HepG2 (cell line): Measurements from ENCODE around the gene DSTYK. TPM values are rescaled to one million over a fixed set of nuclear protein-coding genes. Genes with fewer than 3 reads are reported as not detected.

Experiments
- AGO1 ChIP-seq: fragments of 200-400 bp; formaldehyde crosslinking; IDR thresholded peaks from 2 replicates; pipeline ENCODE4 v1.6.1; 2017; ENCODE audit warnings: mild to moderate bottlenecking, low read depth, low read length, moderate library complexity; ENCODE audit not compliant: poor library complexity, severe bottlenecking
- AGO2 ChIP-seq: fragments of 200-400 bp; formaldehyde crosslinking; optimal IDR thresholded peaks from 2 replicates; pipeline ENCODE3; 2017; ENCODE audit warnings: mild to moderate bottlenecking, low read depth, low read length, moderate library complexity
- CCAR2 ChIP-seq: fragments of 200-400 bp; formaldehyde crosslinking; optimal IDR thresholded peaks from 2 replicates; pipeline ENCODE3; 2018; ENCODE audit warnings: low read depth, mild to moderate bottlenecking, low read length, moderate library complexity
- ELF3 ChIP-seq: IDR thresholded peaks from 2 replicates; pipeline ENCODE4 v1.6.1; 2016; ENCODE audit warnings: missing genetic modification reagents, missing compliant biosample characterization
- KDM5A ChIP-seq: fragments of 200-600 bp; sonication (generic); IDR thresholded peaks from 2 replicates; pipeline ENCODE4 v1.7.0; 2018; ENCODE audit warnings: antibody characterized with exemption, mild to moderate bottlenecking, low read length, borderline replicate concordance
- MEF2D ChIP-seq: sonication (generic); formaldehyde crosslinking; IDR thresholded peaks from 2 replicates; pipeline ENCODE4 v1.5.1; 2020; ENCODE audit warnings: mild to moderate bottlenecking, missing genetic modification reagents
- MXI1 ChIP-seq: IDR thresholded peaks from 3 replicates; pipeline ENCODE4 v1.6.1; 2012; ENCODE audit warnings: low read depth, low read length, inconsistent platforms, borderline replicate concordance
- PAF1 ChIP-seq: IDR thresholded peaks from 2 replicates; pipeline ENCODE4 v1.6.1; 2016; ENCODE audit warnings: missing genetic modification reagents, missing compliant biosample characterization
- PHF5A ChIP-seq: IDR thresholded peaks from one replicate; pipeline ENCODE4 v1.6.1; 2018; ENCODE audit warnings: low read depth, missing genetic modification reagents; ENCODE audit not compliant: unreplicated experiment
- RFX1 ChIP-seq: fragments of 450-650 bp; IDR thresholded peaks from 2 replicates; pipeline ENCODE4 v1.6.1; 2017
- SRSF9 ChIP-seq: fragments of 200-400 bp; formaldehyde crosslinking; IDR thresholded peaks from 2 replicates; pipeline ENCODE4 v1.6.1; 2018; ENCODE audit warnings: borderline replicate concordance, mild to moderate bottlenecking, low read depth, low read length; ENCODE audit not compliant: insufficient read depth, poor library complexity, severe bottlenecking
- ZFP37 ChIP-seq: sonication (generic); formaldehyde crosslinking; IDR thresholded peaks from 2 replicates; pipeline ENCODE4 v1.4.0; 2020; ENCODE audit warnings: missing genetic modification reagents, borderline replicate concordance
- ZNF382 ChIP-seq: sonication (generic); formaldehyde crosslinking; IDR thresholded peaks from 2 replicates; pipeline ENCODE4 v1.5.0; 2020; ENCODE audit warnings: missing genetic modification reagents, mild to moderate bottlenecking, borderline replicate concordance
- ZNF557 ChIP-seq: sonication (generic); formaldehyde crosslinking; IDR thresholded peaks from 2 replicates; pipeline ENCODE4 v1.4.0; 2020; ENCODE audit warnings: missing genetic modification reagents
- ZNF615 ChIP-seq: sonication (generic); formaldehyde crosslinking; IDR thresholded peaks from 2 replicates; pipeline ENCODE4 v1.5.0; 2020; ENCODE audit warnings: mild to moderate bottlenecking, missing genetic modification reagents, borderline replicate concordance
- ZNF703 ChIP-seq: sonication (generic); formaldehyde crosslinking; IDR thresholded peaks from 2 replicates; pipeline ENCODE4 v1.5.1; 2020; ENCODE audit warnings: missing genetic modification reagents, mild to moderate bottlenecking, moderate library complexity, borderline replicate concordance
- polyA plus RNA-seq, 8 experiments: library from polyadenylated mRNA; depleted of rRNA in 3 of 8; stranded (reverse) in 7 of 8; unstranded in 1 of 8; fragments of >200 nt; fragmentation: Illumina TruSeq in 4 of 8; extraction: Trizol in 4 of 8; gene quantifications; 2 replicates each; pipeline versions ENCODE4 v1.2.1 to v1.2.3, GENCODE V29; 2011 to 2016; ENCODE audit warnings: low read depth in 4 of 8, missing spikeins in 1 of 8, mixed read lengths in 1 of 8; ENCODE audit not compliant: insufficient read depth in 1 of 8
- total RNA-seq, 5 experiments: library from RNA; depleted of rRNA; stranded (reverse); fragments of >200 nt; fragmentation: Illumina TruSeq; extraction: Trizol; gene quantifications; 2 replicates each; pipeline ENCODE4 v1.2.3, GENCODE V29; 2016; ENCODE audit warnings: low read depth in 1 of 5
- TF ChIP-seq, protein P1 (sequence below): fragments of 450-650 bp; IDR thresholded peaks from 2 replicates; pipeline ENCODE4 v1.6.1; 2016
- TF ChIP-seq, protein P2 (sequence below): sonication (generic); formaldehyde crosslinking; IDR thresholded peaks from 2 replicates; pipeline ENCODE4 v1.4.0; 2020; ENCODE audit warnings: missing genetic modification reagents, borderline replicate concordance
- TF ChIP-seq, protein P3 (sequence below): sonication (generic); formaldehyde crosslinking; IDR thresholded peaks from 2 replicates; pipeline ENCODE4 v1.4.0; 2020; ENCODE audit warnings: missing genetic modification reagents
- TF ChIP-seq, protein P4 (sequence below): sonication (generic); formaldehyde crosslinking; IDR thresholded peaks from 2 replicates; pipeline ENCODE4 v1.4.0; 2020; ENCODE audit warnings: missing genetic modification reagents, borderline replicate concordance
- TF ChIP-seq, protein P5 (sequence below): sonication (generic); formaldehyde crosslinking; IDR thresholded peaks from 2 replicates; pipeline ENCODE4 v1.4.0; 2020; ENCODE audit warnings: mild to moderate bottlenecking, missing genetic modification reagents
- TF ChIP-seq, protein P6 (sequence below): sonication (generic); formaldehyde crosslinking; IDR thresholded peaks from 2 replicates; pipeline ENCODE4 v1.9.0; 2021; ENCODE audit warnings: missing genetic modification reagents, mild to moderate bottlenecking, borderline replicate concordance

DSTYK gene
- total and polyA plus RNA-seq, 2 of the 13 experiments (the other 11 are each of a cell fraction or from before 2014, with no cell fraction given), result 2.6 to 4.8 TPM

DNA sequence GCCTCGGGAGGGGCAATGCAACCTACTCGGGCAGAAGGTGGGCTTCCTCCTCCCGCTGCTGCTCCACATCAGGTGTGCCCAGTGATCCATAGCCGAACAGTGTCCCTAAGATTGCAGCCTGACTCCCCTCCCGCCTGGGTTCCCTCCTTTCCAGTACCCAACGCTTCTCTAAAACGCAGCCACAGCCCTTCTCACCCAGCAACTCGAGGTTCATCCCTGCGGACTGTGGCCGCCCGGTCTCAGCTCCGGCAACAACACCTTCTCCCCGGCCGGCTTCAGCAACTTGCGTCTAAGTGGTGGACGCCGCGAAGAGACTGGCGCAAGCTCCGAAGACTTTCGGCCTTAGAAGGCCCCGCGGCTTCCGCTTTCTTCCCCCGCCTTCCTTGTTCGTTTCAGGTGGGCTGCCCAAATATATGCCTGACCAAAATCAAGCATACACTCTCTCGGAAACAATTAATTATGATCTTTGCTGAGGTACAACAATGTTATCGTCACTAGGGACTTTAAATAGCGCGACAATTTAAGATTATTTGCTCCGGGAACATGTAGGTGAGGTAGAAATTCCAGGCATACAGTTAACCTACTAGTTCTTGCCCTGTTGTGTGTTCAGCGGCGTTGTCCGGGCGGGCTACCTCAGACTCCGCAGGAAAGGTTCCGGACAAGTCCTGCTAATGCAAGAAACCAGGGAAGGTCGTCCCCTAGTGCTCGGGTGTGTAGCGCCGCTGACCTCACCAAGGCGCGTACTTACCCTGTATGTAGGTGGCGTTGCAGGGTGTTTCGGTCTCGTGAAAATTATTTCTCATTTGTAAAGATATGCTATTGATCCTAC lies 89.6 kb downstream of the DSTYK start, which contains the start of gene RBBP5 (continued):
- TF ChIP-seq, protein P1, sequence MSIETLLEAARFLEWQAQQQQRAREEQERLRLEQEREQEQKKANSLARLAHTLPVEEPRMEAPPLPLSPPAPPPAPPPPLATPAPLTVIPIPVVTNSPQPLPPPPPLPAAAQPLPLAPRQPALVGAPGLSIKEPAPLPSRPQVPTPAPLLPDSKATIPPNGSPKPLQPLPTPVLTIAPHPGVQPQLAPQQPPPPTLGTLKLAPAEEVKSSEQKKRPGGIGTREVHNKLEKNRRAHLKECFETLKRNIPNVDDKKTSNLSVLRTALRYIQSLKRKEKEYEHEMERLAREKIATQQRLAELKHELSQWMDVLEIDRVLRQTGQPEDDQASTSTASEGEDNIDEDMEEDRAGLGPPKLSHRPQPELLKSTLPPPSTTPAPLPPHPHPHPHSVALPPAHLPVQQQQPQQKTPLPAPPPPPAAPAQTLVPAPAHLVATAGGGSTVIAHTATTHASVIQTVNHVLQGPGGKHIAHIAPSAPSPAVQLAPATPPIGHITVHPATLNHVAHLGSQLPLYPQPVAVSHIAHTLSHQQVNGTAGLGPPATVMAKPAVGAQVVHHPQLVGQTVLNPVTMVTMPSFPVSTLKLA, result peak; percentile 31; the same call in 1 of the 2 replicates
- TF ChIP-seq, protein P2, sequence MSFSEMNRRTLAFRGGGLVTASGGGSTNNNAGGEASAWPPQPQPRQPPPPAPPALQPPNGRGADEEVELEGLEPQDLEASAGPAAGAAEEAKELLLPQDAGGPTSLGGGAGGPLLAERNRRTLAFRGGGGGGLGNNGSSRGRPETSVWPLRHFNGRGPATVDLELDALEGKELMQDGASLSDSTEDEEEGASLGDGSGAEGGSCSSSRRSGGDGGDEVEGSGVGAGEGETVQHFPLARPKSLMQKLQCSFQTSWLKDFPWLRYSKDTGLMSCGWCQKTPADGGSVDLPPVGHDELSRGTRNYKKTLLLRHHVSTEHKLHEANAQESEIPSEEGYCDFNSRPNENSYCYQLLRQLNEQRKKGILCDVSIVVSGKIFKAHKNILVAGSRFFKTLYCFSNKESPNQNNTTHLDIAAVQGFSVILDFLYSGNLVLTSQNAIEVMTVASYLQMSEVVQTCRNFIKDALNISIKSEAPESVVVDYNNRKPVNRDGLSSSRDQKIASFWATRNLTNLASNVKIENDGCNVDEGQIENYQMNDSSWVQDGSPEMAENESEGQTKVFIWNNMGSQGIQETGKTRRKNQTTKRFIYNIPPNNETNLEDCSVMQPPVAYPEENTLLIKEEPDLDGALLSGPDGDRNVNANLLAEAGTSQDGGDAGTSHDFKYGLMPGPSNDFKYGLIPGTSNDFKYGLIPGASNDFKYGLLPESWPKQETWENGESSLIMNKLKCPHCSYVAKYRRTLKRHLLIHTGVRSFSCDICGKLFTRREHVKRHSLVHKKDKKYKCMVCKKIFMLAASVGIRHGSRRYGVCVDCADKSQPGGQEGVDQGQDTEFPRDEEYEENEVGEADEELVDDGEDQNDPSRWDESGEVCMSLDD (CRISPR knock-in tag), result no peak
- TF ChIP-seq ZNF703 (CRISPR knock-in tag) (no peak), AGO2 (no peak), PHF5A (CRISPR knock-in tag) (peak; percentile 92), ELF3 (CRISPR knock-in tag) (peak; percentile 26; the same call in 1 of the 2 replicates), ZFP37 (CRISPR knock-in tag) (no peak), SRSF9 (no peak), CCAR2 (peak; percentile 95), MEF2D (CRISPR knock-in tag) (peak; percentile 70), AGO1 (no peak), ZNF382 (no peak), PAF1 (CRISPR knock-in tag) (no peak), RFX1 (no peak), MXI1 (peak; percentile 73; the same call in 2 of the 3 replicates), ZNF615 (CRISPR knock-in tag) (no peak), KDM5A (peak; percentile 99), ZNF557 (CRISPR knock-in tag) (no peak)
- TF ChIP-seq, protein P3, sequence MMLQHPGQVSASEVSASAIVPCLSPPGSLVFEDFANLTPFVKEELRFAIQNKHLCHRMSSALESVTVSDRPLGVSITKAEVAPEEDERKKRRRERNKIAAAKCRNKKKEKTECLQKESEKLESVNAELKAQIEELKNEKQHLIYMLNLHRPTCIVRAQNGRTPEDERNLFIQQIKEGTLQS (CRISPR knock-in tag), result peak; percentile 80
- TF ChIP-seq, protein P4, sequence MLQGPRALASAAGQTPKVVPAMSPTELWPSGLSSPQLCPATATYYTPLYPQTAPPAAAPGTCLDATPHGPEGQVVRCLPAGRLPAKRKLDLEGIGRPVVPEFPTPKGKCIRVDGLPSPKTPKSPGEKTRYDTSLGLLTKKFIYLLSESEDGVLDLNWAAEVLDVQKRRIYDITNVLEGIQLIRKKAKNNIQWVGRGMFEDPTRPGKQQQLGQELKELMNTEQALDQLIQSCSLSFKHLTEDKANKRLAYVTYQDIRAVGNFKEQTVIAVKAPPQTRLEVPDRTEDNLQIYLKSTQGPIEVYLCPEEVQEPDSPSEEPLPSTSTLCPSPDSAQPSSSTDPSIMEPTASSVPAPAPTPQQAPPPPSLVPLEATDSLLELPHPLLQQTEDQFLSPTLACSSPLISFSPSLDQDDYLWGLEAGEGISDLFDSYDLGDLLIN (CRISPR knock-in tag), result no peak
- TF ChIP-seq, protein P5, sequence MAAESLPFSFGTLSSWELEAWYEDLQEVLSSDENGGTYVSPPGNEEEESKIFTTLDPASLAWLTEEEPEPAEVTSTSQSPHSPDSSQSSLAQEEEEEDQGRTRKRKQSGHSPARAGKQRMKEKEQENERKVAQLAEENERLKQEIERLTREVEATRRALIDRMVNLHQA, result no peak; the same call in 1 of the 2 replicates
- TF ChIP-seq, protein P6, sequence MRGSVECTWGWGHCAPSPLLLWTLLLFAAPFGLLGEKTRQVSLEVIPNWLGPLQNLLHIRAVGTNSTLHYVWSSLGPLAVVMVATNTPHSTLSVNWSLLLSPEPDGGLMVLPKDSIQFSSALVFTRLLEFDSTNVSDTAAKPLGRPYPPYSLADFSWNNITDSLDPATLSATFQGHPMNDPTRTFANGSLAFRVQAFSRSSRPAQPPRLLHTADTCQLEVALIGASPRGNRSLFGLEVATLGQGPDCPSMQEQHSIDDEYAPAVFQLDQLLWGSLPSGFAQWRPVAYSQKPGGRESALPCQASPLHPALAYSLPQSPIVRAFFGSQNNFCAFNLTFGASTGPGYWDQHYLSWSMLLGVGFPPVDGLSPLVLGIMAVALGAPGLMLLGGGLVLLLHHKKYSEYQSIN (CRISPR knock-in tag), result no peak
